ENCODE data around the gene CBLL1.

The CBLL1 gene

GRCh38 chr7:107743567-107744344 lies at the start of gene CBLL1:
CBLL1 (plus strand) TSS chr7:107744142; CDS start chr7:107744164, 22 bp downstream.
- peak; percentile 96 for DNase-seq (ENCODE audit: low spot score)

GRCh38 chr7:107694386-107694785 lies 49.6 kb upstream of the CBLL1 start:
- no peak for DNase-seq (ENCODE audit: low spot score)

- no peak for DNase-seq (ENCODE audit: low spot score)
Observed at GRCh38 chr7:107696330-107696946, 47.5 kb upstream of the CBLL1 start.

- no peak for DNase-seq (ENCODE audit: low spot score)
Observed at GRCh38 chr7:107697321-107698049, 46.5 kb upstream of the CBLL1 start.

GRCh38 chr7:107700570-107700969 lies 43.4 kb upstream of the CBLL1 start:
- no peak for DNase-seq (ENCODE audit: low spot score)

GRCh38 chr7:107701191-107701590 lies 42.8 kb upstream of the CBLL1 start:
- no peak for DNase-seq (ENCODE audit: low spot score)

- no peak for DNase-seq (ENCODE audit: low spot score)
Observed at GRCh38 chr7:107703219-107703618, 40.7 kb upstream of the CBLL1 start.

GRCh38 chr7:107703872-107704271 lies 40.1 kb upstream of the CBLL1 start:
- DNase-seq (ENCODE audit: low spot score), result no peak

- no peak for DNase-seq (ENCODE audit: low spot score)
Observed at GRCh38 chr7:107708956-107709355, 35.0 kb upstream of the CBLL1 start.

GRCh38 chr7:107711301-107711700 lies 32.6 kb upstream of the CBLL1 start:
- no peak for DNase-seq (ENCODE audit: low spot score)

- DNase-seq (ENCODE audit: low spot score), result no peak
Observed at GRCh38 chr7:107712025-107712424, 31.9 kb upstream of the CBLL1 start.

- DNase-seq (ENCODE audit: low spot score), result no peak
Observed at GRCh38 chr7:107712896-107713295, 31.0 kb upstream of the CBLL1 start.

GRCh38 chr7:107715531-107715930 lies 28.4 kb upstream of the CBLL1 start:
- no peak for DNase-seq (ENCODE audit: low spot score)

GRCh38 chr7:107718456-107719193 lies 25.3 kb upstream of the CBLL1 start:
- no peak for DNase-seq (ENCODE audit: low spot score)

GRCh38 chr7:107721286-107721685 lies 22.7 kb upstream of the CBLL1 start:
- DNase-seq (ENCODE audit: low spot score), result no peak

- DNase-seq (ENCODE audit: low spot score), result no peak
Observed at GRCh38 chr7:107723255-107723654, 20.7 kb upstream of the CBLL1 start.

GRCh38 chr7:107725138-107725740 lies 18.7 kb upstream of the CBLL1 start:
- DNase-seq (ENCODE audit: low spot score), result peak; percentile 65

- DNase-seq (ENCODE audit: low spot score), result no peak
Observed at GRCh38 chr7:107726356-107727130, 17.4 kb upstream of the CBLL1 start.

GRCh38 chr7:107728276-107728675 lies 15.7 kb upstream of the CBLL1 start:
- DNase-seq (ENCODE audit: low spot score), result no peak

- DNase-seq (ENCODE audit: low spot score), result no peak
Observed at GRCh38 chr7:107742678-107743566, 1.0 kb upstream of the CBLL1 start.

Data from hematopoietic multipotent progenitor cell treated with erythropoietin and hydrocortisone succinate and interleukin-3 and kit ligand, for 15 days (in vitro differentiated cells).